BLaER1 treated with 17β-estradiol and CSF1 and Interleukin-3, amounts not matched to agents 10 nM and 100 nM (cell line): ENCODE results near the gene TOP3A.
"Not testable (repeated sequence)": the region's sequence is repeated elsewhere in the genome, so short reads cannot be mapped to it uniquely, and the experiment has no call there.

Experiments used
- H3K27ac ChIP-seq, 11 experiments: shearing (Covaris generic); formaldehyde crosslinking; 2 replicates each; pipeline ENCODE4 v1.8.1; 2022
- H3K27me3 ChIP-seq, 11 experiments: shearing (Covaris generic); formaldehyde crosslinking; 2 replicates each; pipeline ENCODE4 v1.8.1; 2022
- H3K36me3 ChIP-seq, 11 experiments: shearing (Covaris generic); formaldehyde crosslinking; 2 replicates each; pipeline ENCODE4 v1.8.1; 2022
- H3K4me1 ChIP-seq, 10 experiments: shearing (Covaris generic); formaldehyde crosslinking; 2 replicates each; pipeline ENCODE4 v1.8.1; 2022
- H3K4me2 ChIP-seq, 11 experiments: shearing (Covaris generic); formaldehyde crosslinking; 2 replicates each; pipeline ENCODE4 v1.8.1; 2022
- H3K4me3 ChIP-seq, 10 experiments: shearing (Covaris generic); formaldehyde crosslinking; 2 replicates each; pipeline ENCODE4 v1.8.1; 2022
- H3K9ac ChIP-seq, 11 experiments: shearing (Covaris generic); formaldehyde crosslinking; 2 replicates each; pipeline ENCODE4 v1.8.1; 2022
- H3K9me3 ChIP-seq, 11 experiments: shearing (Covaris generic); formaldehyde crosslinking; replicated peaks in 1 of 11; 2 replicates each; pipeline ENCODE4 v1.8.1; 2022
- H4K20me1 ChIP-seq, 11 experiments: shearing (Covaris generic); formaldehyde crosslinking; 2 replicates each; pipeline ENCODE4 v1.8.1; 2022
- Cebpa-rat ChIP-seq, 11 experiments: shearing (Covaris generic); IDR thresholded peaks; 2 replicates each; pipeline ENCODE4 v1.8.1; 2022

The TOP3A gene

DNA sequence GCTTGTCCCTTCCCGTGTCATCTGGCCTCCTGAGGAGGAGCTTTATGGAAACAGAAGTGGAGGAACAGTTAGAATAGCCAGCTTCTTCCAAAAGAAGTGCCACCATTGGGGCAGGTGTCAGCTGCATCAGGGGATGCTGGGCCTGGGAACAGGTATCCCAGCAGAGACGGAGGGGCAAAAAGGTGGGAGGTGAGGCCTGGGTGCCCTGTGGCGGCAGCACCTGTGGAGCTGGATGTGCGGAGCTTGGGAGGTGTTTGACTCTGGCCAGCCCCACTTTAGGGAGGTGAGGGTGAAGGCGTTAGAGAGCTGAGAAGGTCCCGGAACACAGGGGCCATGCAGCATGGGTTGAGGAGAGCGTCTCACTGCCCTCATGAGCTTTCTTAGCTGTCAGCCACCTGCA is 5.5 kb upstream of the TOP3A start:
- H3K4me2 ChIP-seq = peak overlapping the region; percentile 4 to 98 (median 94); a peak in 18 of 22 replicates
- TF ChIP-seq Cebpa-rat (IDR thresholded peaks at IDR 0.05) = no peak
- H3K4me3 ChIP-seq = peak overlapping the region in 2 of 10 experiments; percentile 9 to 97; a peak in 4 of 20 replicates
- H3K27ac ChIP-seq = 0 out of 22 replicates have a peak overlapping the region, but pooled peaks of 2 of the 11 experiments have one; percentile 2 to 100
- H4K20me1 ChIP-seq = peaks cover 45 to 96% (median 92%) of the 10 kb centered on the region in 11 experiments
- peaks cover 0 to 15% (median 0%) of the 10 kb centered on the region in 11 experiments; a peak in 4 of 22 replicates for H3K9me3 ChIP-seq
- peaks cover 45 to 96% (median 58%) of the 10 kb centered on the region in 10 experiments for H3K4me1 ChIP-seq
- H3K27me3 ChIP-seq = no peaks in the 10 kb centered on the region
- H3K36me3 ChIP-seq = peaks cover 43 to 92% (median 78%) of the 10 kb centered on the region in 11 experiments
- peak overlapping the region in 8 of 11 experiments; percentile 27 to 99 (median 84); a peak in 9 of 22 replicates for H3K9ac ChIP-seq

DNA sequence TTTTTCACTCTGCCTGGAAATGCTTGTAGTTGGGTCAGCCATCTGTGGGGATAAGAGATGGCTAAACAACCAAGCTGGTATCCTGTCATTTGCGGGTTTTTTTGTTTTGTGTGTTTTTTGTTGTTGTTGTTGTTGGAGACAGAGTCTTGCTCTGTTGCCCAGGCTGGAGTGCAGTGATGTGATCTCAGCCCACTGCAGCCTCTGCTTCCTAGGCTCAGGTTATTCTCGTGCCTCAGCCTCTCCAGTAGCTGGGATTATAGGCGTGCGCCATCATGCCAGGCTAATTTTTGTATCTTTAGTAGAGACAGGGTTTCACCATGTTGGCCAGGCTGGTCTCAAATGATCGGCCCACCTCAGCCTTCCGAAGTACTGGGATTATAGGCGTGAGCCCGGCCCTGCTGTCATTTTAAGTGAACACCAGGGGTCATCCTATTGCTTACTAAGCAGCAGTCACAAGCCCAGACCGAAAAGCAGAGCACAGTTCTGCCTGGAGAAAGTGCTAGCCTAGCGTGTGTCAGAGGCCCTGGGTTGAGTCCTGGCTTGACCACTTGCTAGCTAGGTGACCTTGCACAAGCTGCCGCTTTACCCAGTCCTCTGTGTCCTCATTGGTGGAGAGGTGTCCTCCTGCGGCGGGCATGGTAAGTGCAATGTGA is 4.9 kb upstream of the TOP3A start:
- H3K27ac ChIP-seq = peak overlapping the region in 2 of 11 experiments; percentile 2 to 100; a peak in 1 of 22 replicates
- peaks cover 45 to 90% (median 53%) of the 10 kb centered on the region in 10 experiments for H3K4me1 ChIP-seq
- H3K4me3 ChIP-seq = peak overlapping the region in 4 of 10 experiments; percentile 89 to 97 (median 93); a peak in 5 of 20 replicates
- H3K36me3 ChIP-seq = peaks cover 37 to 87% (median 73%) of the 10 kb centered on the region in 11 experiments
- H3K9ac ChIP-seq = peak overlapping the region in 10 of 11 experiments; percentile 41 to 99 (median 84); a peak in 16 of 22 replicates
- H3K9me3 ChIP-seq = peaks cover 0 to 15% (median 0%) of the 10 kb centered on the region in 11 experiments; a peak in 4 of 22 replicates
- H4K20me1 ChIP-seq = peaks cover 42 to 90% (median 87%) of the 10 kb centered on the region in 11 experiments
- H3K27me3 ChIP-seq = no peaks in the 10 kb centered on the region
- H3K4me2 ChIP-seq = peak overlapping the region; percentile 4 to 98 (median 94); a peak in 20 of 22 replicates
- no peak for TF ChIP-seq Cebpa-rat (IDR thresholded peaks at IDR 0.05)

DNA sequence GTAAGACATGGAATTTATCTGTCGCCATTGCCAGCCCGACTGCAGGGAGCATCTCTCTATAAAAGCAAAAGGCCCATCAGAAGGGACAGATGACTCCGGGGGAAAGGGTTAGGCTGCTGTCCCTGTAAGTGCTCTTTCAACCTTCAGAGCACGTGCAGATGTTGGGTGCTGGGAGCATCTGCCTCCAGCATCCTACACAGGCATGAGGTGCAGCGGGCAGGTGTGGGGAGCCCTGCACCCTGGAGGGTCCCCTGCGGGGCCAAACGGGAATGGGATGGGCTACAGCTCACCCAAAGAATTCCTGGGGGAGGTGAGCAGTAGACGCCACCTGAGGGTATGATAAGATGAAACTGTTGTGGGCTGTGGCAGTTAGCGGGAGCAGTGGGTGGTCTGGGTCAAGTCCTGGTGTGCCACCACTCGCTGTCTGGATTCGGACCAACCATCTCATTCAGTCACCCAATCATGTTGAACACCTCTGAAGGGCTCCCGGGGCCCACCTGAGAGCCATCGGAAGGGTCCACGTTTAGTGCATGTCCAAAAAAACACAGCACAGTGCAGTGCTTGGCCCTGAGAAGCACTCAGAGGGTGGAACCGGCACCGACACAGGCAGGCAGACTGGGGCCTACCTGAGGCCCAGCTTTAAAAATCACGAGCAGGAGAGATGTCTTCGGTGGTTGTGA is 4.1 kb upstream of the TOP3A start:
- no peaks in the 10 kb centered on the region for H3K27me3 ChIP-seq
- H3K4me3 ChIP-seq = peak overlapping the region in 8 of 10 experiments; percentile 5 to 97 (median 69); a peak in 12 of 20 replicates
- peak overlapping the region in 4 of 11 experiments; percentile 32 to 100 (median 68); a peak in 6 of 22 replicates for H3K27ac ChIP-seq
- peaks cover 29 to 79% (median 65%) of the 10 kb centered on the region in 11 experiments for H3K36me3 ChIP-seq
- H4K20me1 ChIP-seq = peaks cover 43 to 82% (median 78%) of the 10 kb centered on the region in 11 experiments
- peak overlapping the region in 10 of 11 experiments; percentile 41 to 99 (median 84); a peak in 21 of 22 replicates for H3K9ac ChIP-seq
- no peak for TF ChIP-seq Cebpa-rat (IDR thresholded peaks at IDR 0.05)
- peaks cover 45 to 82% (median 52%) of the 10 kb centered on the region in 10 experiments for H3K4me1 ChIP-seq
- H3K4me2 ChIP-seq = peak overlapping the region; percentile 89 to 98 (median 95)
- H3K9me3 ChIP-seq = peaks cover 0 to 15% (median 0%) of the 10 kb centered on the region in 11 experiments; a peak in 4 of 22 replicates

DNA sequence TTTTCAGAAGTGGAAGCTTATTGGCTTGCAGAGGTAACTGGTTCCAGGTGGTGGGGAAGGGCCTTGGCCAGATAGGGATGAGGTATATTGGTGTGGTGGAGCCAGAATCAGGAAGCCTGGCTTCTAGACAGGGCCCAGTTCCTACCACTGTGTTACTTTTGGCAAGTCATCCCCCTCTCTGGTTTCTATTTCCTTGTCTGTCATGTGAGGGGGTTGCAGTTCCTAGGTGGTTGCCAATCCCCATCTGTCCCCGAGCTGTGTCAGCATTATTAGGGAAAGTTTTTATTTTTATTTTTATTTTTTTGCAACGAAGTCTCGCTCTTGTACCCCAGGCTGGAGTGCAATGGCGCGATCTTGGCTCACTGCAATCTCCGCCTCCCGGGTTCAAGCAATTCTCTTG is 3.3 kb upstream of the TOP3A start:
- Histone ChIP-seq H3K4me1 (peaks cover 53 to 81% (median 59%) of the 10 kb centered on the region in 10 experiments), H3K4me2 (peak overlapping the region; percentile 89 to 98 (median 95)), H3K27me3 (no peaks in the 10 kb centered on the region), H4K20me1 (peaks cover 51 to 82% (median 76%) of the 10 kb centered on the region in 11 experiments), H3K36me3 (peaks cover 24 to 72% (median 58%) of the 10 kb centered on the region in 11 experiments), H3K4me3 (peak overlapping the region in 8 of 10 experiments; percentile 1 to 97 (median 69); a peak in 13 of 20 replicates), H3K9ac (peak overlapping the region; percentile 22 to 99 (median 74); a peak in 20 of 22 replicates), H3K9me3 (peaks cover 0 to 15% (median 0%) of the 10 kb centered on the region in 11 experiments; a peak in 4 of 22 replicates), H3K27ac (peak overlapping the region in 7 of 11 experiments; percentile 12 to 100 (median 37); a peak in 13 of 22 replicates)
- no peak for TF ChIP-seq Cebpa-rat (IDR thresholded peaks at IDR 0.05)

DNA sequence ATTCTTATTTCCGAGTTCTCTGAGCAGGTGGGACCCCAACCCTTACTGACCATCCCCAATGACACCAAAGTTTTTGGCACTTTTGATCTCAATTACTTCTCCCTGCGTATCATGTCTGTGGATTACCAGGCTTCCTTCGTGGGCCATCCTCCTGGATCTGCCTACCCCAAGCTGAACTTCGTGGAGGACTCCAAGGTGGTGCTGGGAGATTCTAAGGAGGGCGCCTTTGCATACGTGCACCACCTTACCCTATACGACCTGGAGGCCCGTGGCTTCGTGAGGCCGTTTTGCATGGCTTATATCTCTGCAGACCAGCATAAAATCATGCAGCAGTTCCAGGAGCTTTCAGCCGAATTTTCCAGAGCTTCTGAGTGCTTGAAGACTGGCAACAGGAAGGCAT is 1.2 kb upstream of the TOP3A start:
- peak overlapping the region; percentile 89 to 98 (median 95) for H3K4me2 ChIP-seq
- no peaks in the 10 kb centered on the region for H3K27me3 ChIP-seq
- H3K36me3 ChIP-seq = peaks cover 31 to 72% (median 63%) of the 10 kb centered on the region in 11 experiments
- H4K20me1 ChIP-seq = peaks cover 59 to 82% (median 75%) of the 10 kb centered on the region in 11 experiments
- no peak for TF ChIP-seq Cebpa-rat (IDR thresholded peaks at IDR 0.05)
- H3K4me3 ChIP-seq = peak overlapping the region; percentile 70 to 97 (median 88)
- peak overlapping the region; percentile 85 to 99 (median 96) for H3K9ac ChIP-seq
- peaks cover 62 to 85% (median 76%) of the 10 kb centered on the region in 10 experiments for H3K4me1 ChIP-seq
- H3K9me3 ChIP-seq = peaks cover 0 to 15% (median 0%) of the 10 kb centered on the region in 11 experiments; a peak in 4 of 22 replicates
- H3K27ac ChIP-seq = peak overlapping the region; percentile 91 to 100 (median 94)

DNA sequence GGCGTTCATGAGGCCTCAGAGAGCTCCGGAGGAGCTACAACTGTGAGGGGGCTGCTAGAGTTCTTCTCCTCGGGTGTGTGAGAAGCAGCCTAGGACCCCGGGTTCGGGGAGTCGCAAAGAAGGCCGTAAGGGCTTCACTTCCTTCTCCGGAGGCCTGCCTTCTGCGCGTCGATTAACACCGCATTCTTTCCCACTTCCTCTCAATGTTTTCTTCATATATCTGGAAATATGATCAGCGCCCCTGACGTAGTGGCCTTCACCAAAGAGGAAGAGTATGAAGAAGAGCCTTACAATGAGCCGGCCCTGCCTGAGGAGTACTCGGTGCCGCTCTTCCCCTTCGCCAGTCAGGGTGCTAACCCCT is 748 bp upstream of the TOP3A start:
- Histone ChIP-seq H3K4me1 (peaks cover 62 to 82% (median 74%) of the 10 kb centered on the region in 10 experiments), H3K27ac (peak overlapping the region; percentile 91 to 100 (median 94)), H3K36me3 (peaks cover 34 to 72% (median 60%) of the 10 kb centered on the region in 11 experiments), H3K4me2 (peak overlapping the region; percentile 89 to 98 (median 95)), H3K9me3 (peaks cover 0 to 15% (median 0%) of the 10 kb centered on the region in 11 experiments; a peak in 4 of 22 replicates), H3K4me3 (peak overlapping the region; percentile 70 to 97 (median 88)), H3K27me3 (no peaks in the 10 kb centered on the region), H4K20me1 (peaks cover 58 to 82% (median 75%) of the 10 kb centered on the region in 11 experiments), H3K9ac (peak overlapping the region; percentile 85 to 99 (median 96))
- no peak for TF ChIP-seq Cebpa-rat (IDR thresholded peaks at IDR 0.05)

DNA sequence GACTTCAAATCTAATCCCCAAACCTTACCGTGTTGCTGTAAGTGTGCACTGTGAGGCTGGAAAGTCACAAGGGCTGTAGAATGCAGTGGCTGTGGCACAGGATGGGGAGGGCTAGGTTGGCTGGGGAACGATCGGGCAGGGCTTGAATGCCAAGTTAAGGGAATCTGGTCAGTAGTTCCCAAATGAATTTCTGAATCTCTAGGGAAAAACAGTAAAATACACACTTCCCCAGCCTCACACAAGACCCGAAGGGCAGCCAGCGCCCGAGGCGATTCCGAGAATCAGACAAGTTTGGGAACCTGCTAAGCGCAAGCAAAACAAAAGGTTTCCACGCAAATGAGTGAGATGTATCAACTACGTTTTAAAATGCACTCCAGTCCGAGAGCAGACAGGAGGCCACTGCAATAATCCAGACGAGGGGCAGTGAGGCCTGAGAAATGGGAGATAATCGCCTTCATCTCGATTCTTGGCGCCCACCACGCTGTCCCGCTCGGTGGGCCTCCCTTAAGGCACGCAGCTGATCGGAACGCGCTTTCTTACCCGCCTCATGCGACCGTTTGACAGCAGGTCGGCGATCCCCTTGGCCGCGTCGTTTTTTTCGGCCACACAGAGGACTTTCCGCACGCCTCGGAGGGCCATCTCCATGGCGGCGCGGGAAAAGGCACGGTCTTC is 599 bp downstream of the TOP3A start:
- Histone ChIP-seq H3K9me3 (peaks cover 0 to 15% (median 0%) of the 10 kb centered on the region in 11 experiments; a peak in 4 of 22 replicates), H3K4me3 (peak overlapping the region; percentile 70 to 97 (median 88)), H3K9ac (peak overlapping the region; percentile 85 to 99 (median 96)), H4K20me1 (peaks cover 52 to 82% (median 74%) of the 10 kb centered on the region in 11 experiments), H3K27ac (peak overlapping the region; percentile 91 to 100 (median 94)), H3K4me2 (peak overlapping the region; percentile 92 to 99 (median 95)), H3K4me1 (peaks cover 53 to 69% (median 61%) of the 10 kb centered on the region in 10 experiments), H3K27me3 (no peaks in the 10 kb centered on the region), H3K36me3 (peaks cover 47 to 75% (median 62%) of the 10 kb centered on the region in 11 experiments)
- no peak for TF ChIP-seq Cebpa-rat (IDR thresholded peaks at IDR 0.05)

DNA sequence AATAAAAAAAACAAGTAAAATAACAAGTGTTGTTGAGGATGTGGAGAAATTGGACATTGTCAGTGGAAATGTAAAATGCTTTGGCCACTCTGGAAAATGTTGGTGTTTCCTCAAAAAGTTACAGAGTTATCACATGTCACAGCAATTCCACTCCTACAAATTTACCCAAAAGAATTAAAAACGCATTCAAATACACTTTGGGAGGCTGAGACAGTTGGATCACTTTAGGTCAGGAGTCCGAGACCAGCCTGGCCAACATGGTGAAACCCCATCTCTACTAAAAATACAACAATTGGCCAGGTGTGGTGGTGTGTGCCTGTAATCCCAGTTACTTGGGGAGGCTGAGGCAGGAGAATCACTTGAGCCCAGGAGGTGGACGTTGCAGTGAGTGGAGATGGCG is 5.6 kb downstream of the TOP3A start:
- peaks cover 25 to 85% (median 58%) of the 10 kb centered on the region in 11 experiments; a peak in 20 of 22 replicates for H4K20me1 ChIP-seq
- H3K9ac ChIP-seq = no peak overlapping the region
- H3K36me3 ChIP-seq = peaks cover 77 to 94% (median 87%) of the 10 kb centered on the region in 11 experiments
- H3K27me3 ChIP-seq = no peaks in the 10 kb centered on the region
- H3K27ac ChIP-seq = no peak overlapping the region
- no peak overlapping the region for H3K4me2 ChIP-seq
- TF ChIP-seq Cebpa-rat (IDR thresholded peaks at IDR 0.05) = no peak
- H3K9me3 ChIP-seq = no peaks in the 10 kb centered on the region
- peaks cover 17 to 34% (median 24%) of the 10 kb centered on the region in 10 experiments for H3K4me1 ChIP-seq
- no peak overlapping the region for H3K4me3 ChIP-seq

DNA sequence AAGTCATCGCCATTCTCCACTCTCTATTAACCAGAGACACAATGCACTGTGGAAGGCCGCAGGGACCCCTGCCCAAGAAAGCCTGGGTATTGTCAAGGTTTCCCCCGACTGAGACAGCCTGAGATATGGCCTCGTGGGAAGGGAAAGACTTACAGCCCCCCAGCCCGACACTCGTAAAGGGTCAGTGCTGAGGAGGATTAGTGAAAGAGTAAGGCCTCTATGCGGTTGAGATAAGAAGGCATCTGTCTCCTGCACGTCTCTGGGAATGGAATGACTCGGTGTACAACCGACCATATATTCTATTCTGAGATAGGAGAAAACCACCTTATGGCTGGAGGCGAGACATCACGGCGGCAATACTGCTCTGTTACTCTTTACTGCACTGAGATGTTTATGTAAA is 11.6 kb downstream of the TOP3A start:
- H3K9me3 ChIP-seq, H3K4me2 ChIP-seq, H3K27ac ChIP-seq, H3K4me3 ChIP-seq, H3K27me3 ChIP-seq, H3K9ac ChIP-seq: not testable (repeated sequence)
- Histone ChIP-seq H3K4me1 (peaks cover 0 to 25% (median 6%) of the 10 kb centered on the region in 10 experiments; a peak in 10 of 20 replicates), H4K20me1 (peaks cover 0 to 44% (median 12%) of the 10 kb centered on the region in 11 experiments; a peak in 15 of 22 replicates), H3K36me3 (peaks cover 93 to 95% (median 94%) of the 10 kb centered on the region in 11 experiments)
